Neural cell (in vitro differentiated cells): ENCODE results near the gene STXBP4. TPM values are rescaled to one million over a fixed set of nuclear protein-coding genes. Genes with fewer than 3 reads are reported as not detected.

Experiments used
- H2AFZ ChIP-seq: fragments of 200-600, 300-800 bp; sonication (generic), shearing (Covaris generic); 2 replicates; pipeline ENCODE4 v1.6.0; 2014; ENCODE audit warnings: low read depth, mild to moderate bottlenecking, antibody characterized with exemption, low read length, moderate library complexity
- H3F3A ChIP-seq: fragments of 200-600 bp; shearing (Covaris generic); 2 replicates; pipeline ENCODE4 v1.6.1; 2016; ENCODE audit warnings: mild to moderate bottlenecking, moderate library complexity, mixed read lengths, antibody characterized with exemption, low read length; ENCODE audit not compliant: insufficient read depth, poor library complexity, severe bottlenecking
- H3K27ac ChIP-seq: fragments of 200-600, 300-800 bp; sonication (generic), shearing (Covaris generic); 2 replicates; pipeline ENCODE4 v1.5.1; 2014; ENCODE audit warnings: mild to moderate bottlenecking, low read length, moderate library complexity
- H3K27me3 ChIP-seq: fragments of 300-800, 200-600 bp; sonication (generic), shearing (Covaris generic); 2 replicates; pipeline ENCODE4 v1.6.0; 2014; ENCODE audit warnings: mild to moderate bottlenecking, low read depth, low read length, moderate library complexity; ENCODE audit not compliant: insufficient read depth
- H3K36me3 ChIP-seq: fragments of 300-800, 200-600 bp; sonication (generic), shearing (Covaris generic); 2 replicates; pipeline ENCODE4 v1.5.1; 2014; ENCODE audit warnings: mild to moderate bottlenecking, antibody characterized with exemption, low read length, moderate library complexity; ENCODE audit not compliant: insufficient read depth
- H3K4me2 ChIP-seq: fragments of 300-800, 200-600 bp; sonication (generic), shearing (Covaris generic); 2 replicates; pipeline ENCODE4 v1.6.0; 2014; ENCODE audit warnings: mild to moderate bottlenecking, low read length
- H3K4me3 ChIP-seq: fragments of 300-800, 200-600 bp; sonication (generic), shearing (Covaris generic); 2 replicates; pipeline ENCODE4 v1.5.1; 2014; ENCODE audit warnings: mild to moderate bottlenecking, low read length, moderate library complexity
- H3K79me2 ChIP-seq: fragments of 200-600 bp; shearing (Covaris generic); replicated peaks from 2 replicates; pipeline ENCODE4 v1.6.0; 2014; ENCODE audit warnings: mild to moderate bottlenecking, low read length, moderate library complexity; ENCODE audit not compliant: insufficient read depth
- H3K9ac ChIP-seq: fragments of 300-800, 200-600 bp; sonication (generic), shearing (Covaris generic); 2 replicates; pipeline ENCODE4 v1.6.1; 2016; ENCODE audit warnings: mild to moderate bottlenecking, low read length, mixed read lengths
- H3K9me2 ChIP-seq: fragments of 200-600 bp; shearing (Covaris generic); 2 replicates; pipeline ENCODE4 v1.6.1; 2016; ENCODE audit warnings: mild to moderate bottlenecking, low read length, mixed read lengths; ENCODE audit not compliant: insufficient read depth
- H3K9me3 ChIP-seq: fragments of 200-600, 300-800 bp; sonication (generic), shearing (Covaris generic); 2 replicates; pipeline ENCODE4 v1.6.1; 2016; ENCODE audit warnings: mild to moderate bottlenecking, mixed run types, low read length, moderate library complexity, mixed read lengths
- H4K20me1 ChIP-seq: fragments of 200-600 bp; shearing (Covaris generic); 2 replicates; pipeline ENCODE4 v1.6.1; 2016; ENCODE audit warnings: mild to moderate bottlenecking, mixed run types; ENCODE audit not compliant: insufficient read depth
- CTCF ChIP-seq: fragments of 450-650 bp; IDR thresholded peaks from 2 replicates; pipeline ENCODE4 v1.5.1; 2014; ENCODE audit warnings: antibody characterized with exemption, mild to moderate bottlenecking, moderate library complexity; ENCODE audit not compliant: poor library complexity, severe bottlenecking
- EP300 ChIP-seq: fragments of 450-650 bp; conservative IDR thresholded peaks from 2 replicates; pipeline ENCODE4 v1.6.1; 2014; ENCODE audit warnings: antibody characterized with exemption, mild to moderate bottlenecking, moderate library complexity; ENCODE audit not compliant: poor library complexity, severe bottlenecking
- EZH2 ChIP-seq: fragments of 200-600, 300-800 bp; shearing (Covaris generic), sonication (generic); IDR thresholded peaks from 2 replicates; pipeline ENCODE4 v1.6.1; 2014; ENCODE audit warnings: antibody characterized with exemption, low read length, borderline replicate concordance, mild to moderate bottlenecking; ENCODE audit not compliant: insufficient read depth, poor library complexity, severe bottlenecking
- MXI1 ChIP-seq: fragments of 450-650 bp; conservative IDR thresholded peaks from 2 replicates; pipeline ENCODE4 v1.6.1; 2014; ENCODE audit warnings: antibody characterized with exemption, mild to moderate bottlenecking; ENCODE audit not compliant: poor library complexity, severe bottlenecking
- POLR2AphosphoS5 ChIP-seq: IDR thresholded peaks from 2 replicates; pipeline ENCODE4 v1.6.1; 2012
- RAD21 ChIP-seq: fragments of 450-650 bp; conservative IDR thresholded peaks from 2 replicates; pipeline ENCODE4 v1.6.1; 2014; ENCODE audit warnings: antibody characterized with exemption, mild to moderate bottlenecking, moderate library complexity
- SMC3 ChIP-seq: fragments of 450-650 bp; conservative IDR thresholded peaks from 2 replicates; pipeline ENCODE4 v1.6.1; 2014; ENCODE audit warnings: antibody characterized with exemption, mild to moderate bottlenecking, moderate library complexity; ENCODE audit not compliant: poor library complexity
- TAF1 ChIP-seq: IDR thresholded peaks from 2 replicates; pipeline ENCODE4 v1.6.1; 2012; ENCODE audit warnings: low read depth
- polyA plus RNA-seq: library from polyadenylated mRNA; depleted of rRNA; stranded (reverse); fragments of >200 nt; gene quantifications from 2 replicates; pipeline ENCODE4 v1.2.3, GENCODE V29; 2014
- TF ChIP-seq, protein P1 (sequence below): IDR thresholded peaks from 2 replicates; pipeline ENCODE4 v1.6.1; 2012; ENCODE audit warnings: borderline replicate concordance

Gene STXBP4
- polyA plus RNA-seq, 1 donor from 2014 or later, result 8.1 TPM

DNA sequence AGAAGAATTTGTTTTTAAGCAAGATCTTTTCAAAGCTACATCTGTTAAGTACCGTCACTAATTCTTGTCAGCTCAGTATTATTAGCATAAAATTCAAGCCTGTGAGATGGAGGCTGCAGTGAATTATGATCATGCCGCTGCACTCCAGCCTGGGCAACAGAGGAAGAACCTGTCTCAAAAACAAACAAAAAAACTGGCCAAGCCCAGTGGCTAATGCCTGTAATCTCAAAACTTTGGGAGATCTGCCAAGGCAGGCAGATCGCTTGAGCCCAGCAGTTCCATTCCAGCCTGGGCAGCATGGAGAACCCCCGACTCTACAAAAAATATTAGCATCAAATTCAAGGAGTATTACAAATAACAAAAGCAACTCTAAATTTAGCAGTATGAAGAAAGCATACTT is 88.0 kb downstream of the STXBP4 start:
- Histone ChIP-seq H2AFZ (no peak overlapping the region), H3K9me2 (no peaks in the 10 kb centered on the region), H3F3A (no peaks in the 10 kb centered on the region), H3K4me2 (no peak overlapping the region), H3K27me3 (no peaks in the 10 kb centered on the region), H3K79me2 (no peaks in the 10 kb centered on the region), H3K9me3 (no peaks in the 10 kb centered on the region), H3K9ac (no peak overlapping the region), H4K20me1 (no peaks in the 10 kb centered on the region), H3K36me3 (no peaks in the 10 kb centered on the region), H3K4me3 (no peak overlapping the region), H3K27ac (no peak overlapping the region)
- TF ChIP-seq SMC3 (no peak), RAD21 (no peak), EP300 (no peak), CTCF (no peak), MXI1 (no peak), POLR2AphosphoS5 (no peak), EZH2 (no peak), TAF1 (no peak)
- TF ChIP-seq, protein P1, sequence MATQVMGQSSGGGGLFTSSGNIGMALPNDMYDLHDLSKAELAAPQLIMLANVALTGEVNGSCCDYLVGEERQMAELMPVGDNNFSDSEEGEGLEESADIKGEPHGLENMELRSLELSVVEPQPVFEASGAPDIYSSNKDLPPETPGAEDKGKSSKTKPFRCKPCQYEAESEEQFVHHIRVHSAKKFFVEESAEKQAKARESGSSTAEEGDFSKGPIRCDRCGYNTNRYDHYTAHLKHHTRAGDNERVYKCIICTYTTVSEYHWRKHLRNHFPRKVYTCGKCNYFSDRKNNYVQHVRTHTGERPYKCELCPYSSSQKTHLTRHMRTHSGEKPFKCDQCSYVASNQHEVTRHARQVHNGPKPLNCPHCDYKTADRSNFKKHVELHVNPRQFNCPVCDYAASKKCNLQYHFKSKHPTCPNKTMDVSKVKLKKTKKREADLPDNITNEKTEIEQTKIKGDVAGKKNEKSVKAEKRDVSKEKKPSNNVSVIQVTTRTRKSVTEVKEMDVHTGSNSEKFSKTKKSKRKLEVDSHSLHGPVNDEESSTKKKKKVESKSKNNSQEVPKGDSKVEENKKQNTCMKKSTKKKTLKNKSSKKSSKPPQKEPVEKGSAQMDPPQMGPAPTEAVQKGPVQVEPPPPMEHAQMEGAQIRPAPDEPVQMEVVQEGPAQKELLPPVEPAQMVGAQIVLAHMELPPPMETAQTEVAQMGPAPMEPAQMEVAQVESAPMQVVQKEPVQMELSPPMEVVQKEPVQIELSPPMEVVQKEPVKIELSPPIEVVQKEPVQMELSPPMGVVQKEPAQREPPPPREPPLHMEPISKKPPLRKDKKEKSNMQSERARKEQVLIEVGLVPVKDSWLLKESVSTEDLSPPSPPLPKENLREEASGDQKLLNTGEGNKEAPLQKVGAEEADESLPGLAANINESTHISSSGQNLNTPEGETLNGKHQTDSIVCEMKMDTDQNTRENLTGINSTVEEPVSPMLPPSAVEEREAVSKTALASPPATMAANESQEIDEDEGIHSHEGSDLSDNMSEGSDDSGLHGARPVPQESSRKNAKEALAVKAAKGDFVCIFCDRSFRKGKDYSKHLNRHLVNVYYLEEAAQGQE, result no peak

DNA sequence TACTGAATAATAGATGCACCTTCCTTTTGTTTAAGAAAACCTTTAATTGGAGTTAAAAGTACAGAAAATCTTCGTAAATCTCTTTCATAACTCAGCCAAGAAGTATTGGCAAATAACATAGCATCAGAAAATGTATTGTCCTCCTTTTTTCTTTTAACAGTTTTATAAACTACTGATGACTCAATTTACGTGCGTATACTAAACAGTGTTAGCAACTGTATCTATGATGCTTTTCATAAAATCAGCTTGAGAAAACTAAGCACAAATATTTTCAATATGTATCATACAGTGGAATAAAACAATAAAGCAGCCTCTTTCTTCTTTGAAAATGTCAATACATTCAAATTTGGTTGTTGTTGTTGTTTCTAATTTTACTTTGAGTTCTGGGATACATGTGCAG is 88.6 kb downstream of the STXBP4 start:
- H3F3A ChIP-seq, result no peaks in the 10 kb centered on the region
- H2AFZ ChIP-seq, result no peak overlapping the region
- no peaks in the 10 kb centered on the region for H4K20me1 ChIP-seq
- no peaks in the 10 kb centered on the region for H3K9me2 ChIP-seq
- no peaks in the 10 kb centered on the region for H3K27me3 ChIP-seq
- no peaks in the 10 kb centered on the region for H3K9me3 ChIP-seq
- no peak overlapping the region for H3K27ac ChIP-seq
- H3K36me3 ChIP-seq, result no peaks in the 10 kb centered on the region
- H3K9ac ChIP-seq, result no peak overlapping the region
- H3K4me3 ChIP-seq, result no peak overlapping the region
- H3K79me2 ChIP-seq, result no peaks in the 10 kb centered on the region
- H3K4me2 ChIP-seq, result no peak overlapping the region
- TF ChIP-seq EZH2 (no peak), SMC3 (no peak), RAD21 (no peak), TAF1 (no peak)
- TF ChIP-seq, protein P1, result no peak
